Measurements from ENCODE around the gene SLC9A8. TPM values are rescaled to one million over a fixed set of nuclear protein-coding genes. Genes with fewer than 3 reads are reported as not detected.

Gene SLC9A8
- total RNA-seq, 1 experiment from 2014 or later, result 7.5 TPM

- H2BK12ac ChIP-seq (ENCODE audit: insufficient read length, low read depth, low read length), result peak overlapping the region; percentile 5
- H3K56ac ChIP-seq (ENCODE audit: insufficient read length, low read depth, low read length), result no peak overlapping the region
- no peak overlapping the region for H3K18ac ChIP-seq (ENCODE audit: insufficient read length, low read depth, low read length)
- H3K4ac ChIP-seq (ENCODE audit: low read depth, low read length), result no peak overlapping the region
- H4K20me1 ChIP-seq (ENCODE audit: control insufficient read depth, insufficient read depth, insufficient read length), result no peaks in the 10 kb centered on the region
- H2AFZ ChIP-seq (ENCODE audit: low read length), result no peak overlapping the region
- H3T11ph ChIP-seq (ENCODE audit: low read length), result no peak overlapping the region
- no peaks in the 10 kb centered on the region for H3K23me2 ChIP-seq (ENCODE audit: insufficient read length, low read depth, low read length, poor library complexity, severe bottlenecking)
- H3K9ac ChIP-seq (ENCODE audit: extremely low read depth, insufficient read length, low read length), result no peak overlapping the region
- no peaks in the 10 kb centered on the region for H3K27me3 Mint-ChIP-seq (ENCODE audit: low read depth)
- H3K27ac Mint-ChIP-seq, result peak overlapping the region in 2 of 3 experiments; percentile 100; a peak in 3 of 7 replicates
- no peaks in the 10 kb centered on the region for H3K9me3 ChIP-seq (ENCODE audit: control insufficient read depth, low read depth, low read length)
- peak overlapping the region; percentile 25 for H3K27ac ChIP-seq (ENCODE audit: insufficient read length, low read depth, low read length)
- no peaks in the 10 kb centered on the region for H3K79me1 ChIP-seq (ENCODE audit: insufficient read depth, low read depth, low read length, poor library complexity, severe bottlenecking)
- DNase-seq, result no peak
- no peak overlapping the region for H2BK5ac ChIP-seq (ENCODE audit: insufficient read length, low read length)
- no peak overlapping the region for H3K23ac ChIP-seq (ENCODE audit: insufficient read length, low read depth, low read length)
- no peaks in the 10 kb centered on the region for H3K79me2 ChIP-seq (ENCODE audit: insufficient read depth, low read length)
- no peak for TF ChIP-seq CTCF (conservative IDR thresholded peaks at IDR 0.05)
- H3K14ac ChIP-seq (ENCODE audit: insufficient read depth, low read length), result no peak overlapping the region
- no peak overlapping the region for H2BK15ac ChIP-seq (ENCODE audit: low read depth, low read length)
- no CpG with 5 or more reads among the region's 4 CpGs for WGBS (ENCODE audit: extremely low coverage, insufficient read length, low lambda C conversion rate)
- H4K5ac ChIP-seq (ENCODE audit: insufficient read length, low read depth, low read length), result no peak overlapping the region
- H3K4me1 ChIP-seq (ENCODE audit: insufficient read depth, low read length), result peaks cover 19% of the 10 kb centered on the region
- no peak overlapping the region for H2BK120ac ChIP-seq (ENCODE audit: low read depth, low read length, poor library complexity, severe bottlenecking)
- H3K4me1 Mint-ChIP-seq, result peaks cover 56 to 58% of the 10 kb centered on the region in 2 experiments
- peaks cover 0 to 13% (median 9%) of the 10 kb centered on the region in 3 experiments; a peak in 4 of 7 replicates for H3K36me3 Mint-ChIP-seq (ENCODE audit: insufficient read depth in 1 of 3, low read depth in 3 of 3)
- no peaks in the 10 kb centered on the region for H3K27me3 ChIP-seq (ENCODE audit: insufficient read depth, low read length)
- peak overlapping the region; percentile 57 for H2AK5ac ChIP-seq (ENCODE audit: insufficient read length, low read length)
- H2BK20ac ChIP-seq (ENCODE audit: low read depth, low read length, poor library complexity, severe bottlenecking), result no peak overlapping the region
- H3K9me3 Mint-ChIP-seq, result peaks cover 6 to 12% of the 10 kb centered on the region in 2 experiments; a peak in 4 of 5 replicates
- H3K4me2 ChIP-seq (ENCODE audit: insufficient read depth, insufficient read length, low read length), result no peak overlapping the region
- H4K8ac ChIP-seq (replicated peaks; ENCODE audit: insufficient read length, low read depth, low read length), result no peak overlapping the region
- no peak overlapping the region for H4K91ac ChIP-seq (ENCODE audit: insufficient read length, low read depth, low read length)
- H3K4me3 Mint-ChIP-seq, result no peak overlapping the region
Measured at GRCh38 chr20:49766979-49767521, 45.6 kb upstream of the SLC9A8 start.

Measured in H9 (cell line).